Activated CD4-positive, alpha-beta T cell treated with anti-CD3 and anti-CD28 coated beads, Interleukin-2, Interleukin-6, amounts not matched to agents 100 ng/mL and 50 ng/mL, durations not matched to agents 16 hours and 8 hours (primary cell): ENCODE measurements around the gene ASPA.
"Not testable (repeated sequence)": the region's sequence is repeated elsewhere in the genome, so short reads cannot be mapped to it uniquely, and the experiment has no call there.

ENCODE experiments used
- DNase-seq: peaks from one replicate; pipeline ENCODE4 v3.0.0-alpha.2; 2020

Gene ASPA

GRCh38 chr17:3475812-3476610, at the start of gene ASPA:
ASPA (plus strand) TSS chr17:3475997; CDS start chr17:3476160, 163 bp downstream.
- DNase-seq: no peak

GRCh38 chr17:3433215-3433614, 42.6 kb upstream of the ASPA start:
- DNase-seq: peak; percentile 11

DNA sequence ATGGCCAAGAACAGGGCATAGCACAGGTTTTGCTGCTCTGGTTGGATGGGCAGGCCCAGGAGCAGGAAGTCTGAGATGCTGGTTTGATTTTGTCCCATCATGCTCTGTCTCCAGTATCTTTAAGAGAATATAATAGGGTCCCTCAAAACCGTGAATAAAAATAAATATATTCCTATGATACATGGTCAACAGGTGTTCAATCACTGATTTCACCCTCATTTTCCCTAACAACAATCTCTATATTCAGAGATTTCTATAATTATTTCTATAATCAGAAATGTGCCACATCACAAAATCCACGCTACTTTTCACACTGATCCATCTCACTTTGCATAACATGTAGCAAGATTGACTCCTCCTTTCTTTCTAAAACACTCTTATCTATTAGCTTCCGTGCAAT, 42.1 kb upstream of the ASPA start, which contains the start of gene OR1E2:
OR1E2 (minus strand) TSS at position 101 of the 400 bp plus-strand sequence; CDS start at position 101, 0 bp downstream.
- no peak for DNase-seq

GRCh38 chr17:3438368-3438767, 37.4 kb upstream of the ASPA start:
- DNase-seq: no peak

GRCh38 chr17:3440451-3440850, 35.3 kb upstream of the ASPA start:
- DNase-seq: no peak

DNA sequence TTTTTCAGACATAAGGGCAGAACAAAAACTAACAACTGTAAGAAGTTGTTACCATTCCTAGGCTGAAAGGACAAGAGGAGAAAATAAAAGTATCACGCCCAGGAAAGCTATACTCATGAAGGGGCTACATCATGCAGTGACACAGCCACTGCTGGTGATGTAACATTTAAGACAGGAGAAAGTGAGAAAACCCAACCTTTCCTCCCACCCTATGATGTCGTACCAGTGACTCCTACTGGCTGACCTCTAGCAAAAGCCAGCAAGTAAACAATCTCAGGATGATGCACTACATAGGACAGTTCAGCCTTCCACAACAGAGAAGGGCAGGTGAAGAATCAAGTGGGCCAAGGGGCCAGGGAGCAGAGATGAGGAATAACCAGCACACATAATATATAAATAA, 28.2 kb upstream of the ASPA start:
- DNase-seq: peak; percentile 17

DNA sequence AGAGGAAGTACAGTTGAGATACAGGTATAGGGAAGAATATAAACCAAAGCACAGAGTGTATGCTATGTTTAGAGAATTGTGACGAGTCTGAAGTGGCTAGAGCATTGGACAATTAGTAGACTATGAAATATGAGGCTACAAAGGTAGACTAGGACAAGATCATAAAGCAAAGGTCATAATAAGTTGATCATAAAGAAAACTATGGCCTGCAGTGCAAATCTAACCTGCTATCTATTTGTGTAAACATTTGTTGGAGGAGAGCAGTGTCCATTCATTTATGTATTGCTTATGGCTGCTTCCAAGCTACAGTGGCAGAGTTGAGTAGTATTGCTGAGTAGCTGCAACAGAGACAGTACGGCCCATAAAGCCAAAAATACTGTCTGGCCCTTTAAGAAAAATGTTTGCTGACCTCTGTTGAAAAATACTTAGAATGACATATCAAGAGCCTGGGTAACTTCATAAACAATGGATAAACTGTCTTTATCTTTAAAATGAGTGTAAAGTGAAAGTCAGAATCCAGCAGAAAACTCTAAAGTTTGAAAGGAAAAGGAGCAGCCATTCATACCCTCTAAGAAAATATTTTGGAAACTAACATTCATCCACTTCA, 27.6 kb upstream of the ASPA start:
- no peak for DNase-seq

- DNase-seq: not testable (repeated sequence)
Observed at GRCh38 chr17:3466355-3466754, 9.4 kb upstream of the ASPA start.

- DNase-seq: no peak
Observed at GRCh38 chr17:3469529-3469928, 6.3 kb upstream of the ASPA start.

DNA sequence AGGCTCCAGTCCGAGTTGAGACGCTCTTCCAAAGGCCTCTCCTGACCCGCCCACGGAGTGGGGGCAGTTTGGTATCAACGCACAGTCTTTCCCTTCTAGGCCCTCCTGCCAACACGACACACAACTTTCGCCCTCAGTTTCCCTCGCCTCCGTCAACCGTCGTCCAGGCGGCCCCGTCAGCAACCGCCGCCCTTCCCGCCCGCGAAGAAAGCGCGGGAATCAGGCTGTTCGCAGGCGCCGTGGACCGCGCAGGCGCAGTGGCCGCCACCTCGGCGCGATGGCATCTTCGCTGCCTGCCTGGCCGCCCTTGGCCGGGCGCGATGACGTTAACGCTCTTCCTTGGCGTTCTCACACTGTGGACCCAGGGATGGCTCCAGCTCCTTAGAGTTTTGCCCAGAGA, 4.2 kb upstream of the ASPA start, which contains the start of gene SPATA22:
SPATA22 (minus strand) TSS at position 221 of the 400 bp plus-strand sequence. CDS start 2,494 bp downstream, outside the sequence.
- DNase-seq: no peak

DNA sequence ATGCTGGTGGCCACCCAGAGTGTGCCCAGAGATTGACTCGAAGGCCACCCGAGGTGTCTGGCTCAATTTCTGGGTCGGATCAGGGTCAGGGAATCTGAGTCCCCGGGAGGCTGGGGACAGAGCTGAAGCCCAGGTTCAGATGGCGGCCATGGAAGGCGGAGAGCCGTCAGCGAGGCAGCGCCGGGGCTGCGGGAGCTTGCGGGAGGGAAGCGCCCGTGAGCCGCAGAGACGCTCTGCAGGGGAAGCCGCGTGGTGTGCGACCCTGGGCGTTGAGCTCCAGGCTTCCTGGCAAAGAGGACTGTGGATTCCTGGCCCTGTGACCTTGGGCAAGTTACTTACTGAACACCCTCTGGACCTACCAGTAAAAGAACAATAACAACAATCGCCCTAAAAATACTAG, 3.7 kb upstream of the ASPA start:
- no peak for DNase-seq

GRCh38 chr17:3474212-3474611, 1.6 kb upstream of the ASPA start:
- no peak for DNase-seq

- no peak for DNase-seq
Observed at GRCh38 chr17:3475251-3475685, 529 bp upstream of the ASPA start.

DNA sequence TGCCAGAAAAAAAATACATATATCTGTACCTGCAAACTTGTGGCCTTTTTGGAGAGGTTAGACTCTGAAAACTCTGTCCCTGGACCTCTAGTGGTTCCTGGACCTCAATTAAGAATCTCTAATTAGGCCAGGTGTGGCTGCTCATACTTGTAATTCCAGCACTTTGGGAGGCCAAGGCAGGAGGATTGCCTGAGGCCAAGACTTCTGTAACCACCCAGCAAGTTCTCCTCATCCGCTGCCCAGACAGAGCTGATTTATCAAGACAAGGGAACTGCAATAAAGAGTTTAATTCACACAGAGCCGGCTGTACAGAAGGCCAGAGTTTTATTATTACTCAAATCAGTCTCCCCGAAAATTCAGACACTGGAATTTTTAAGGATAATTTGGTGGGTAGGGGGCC, 4.2 kb downstream of the ASPA start:
- no peak for DNase-seq

DNA sequence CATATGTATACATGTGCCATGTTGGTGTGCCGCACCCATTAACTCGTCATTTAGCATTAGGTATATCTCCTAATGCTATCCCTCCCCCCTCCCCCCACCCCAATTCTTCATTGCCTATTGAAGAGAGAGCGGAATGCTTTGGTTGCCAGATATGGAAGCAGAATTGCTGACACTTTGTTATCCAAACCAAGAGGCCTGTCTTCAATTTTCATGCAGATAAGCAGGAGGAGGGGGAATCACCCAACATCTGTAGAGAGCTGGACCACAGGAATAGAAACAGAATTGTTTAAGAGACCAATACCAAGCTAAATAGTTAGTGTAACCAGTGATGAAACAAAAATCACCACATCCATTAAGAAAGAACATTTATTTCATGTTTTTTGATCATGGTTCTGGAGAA, 7.1 kb downstream of the ASPA start:
- no peak for DNase-seq

GRCh38 chr17:3485481-3486068, 9.8 kb downstream of the ASPA start:
- no peak for DNase-seq

- DNase-seq: no peak
Observed at GRCh38 chr17:3497101-3497500, 21.3 kb downstream of the ASPA start.

DNA sequence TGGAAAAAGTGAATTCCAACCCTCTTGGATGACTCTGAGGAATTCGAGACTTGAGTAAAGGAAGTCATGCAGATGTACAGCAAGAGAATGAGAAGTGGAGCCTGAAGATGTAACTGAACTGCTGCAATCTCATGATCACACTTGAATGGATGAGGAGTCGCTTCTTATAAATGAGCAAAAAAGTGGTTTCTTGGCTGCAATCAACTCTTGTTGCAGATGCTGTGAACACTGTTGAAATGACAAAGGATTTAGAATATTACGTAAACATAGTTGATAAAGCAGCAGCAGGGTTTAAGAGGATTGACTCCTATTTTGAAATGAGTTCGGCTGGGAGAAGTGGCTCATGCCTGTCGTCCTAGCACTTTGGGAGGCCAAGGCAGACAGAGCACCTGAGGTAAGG, 25.5 kb downstream of the ASPA start:
- no peak for DNase-seq

- DNase-seq: no peak
Observed at GRCh38 chr17:3502466-3502865, 26.7 kb downstream of the ASPA start.

DNA sequence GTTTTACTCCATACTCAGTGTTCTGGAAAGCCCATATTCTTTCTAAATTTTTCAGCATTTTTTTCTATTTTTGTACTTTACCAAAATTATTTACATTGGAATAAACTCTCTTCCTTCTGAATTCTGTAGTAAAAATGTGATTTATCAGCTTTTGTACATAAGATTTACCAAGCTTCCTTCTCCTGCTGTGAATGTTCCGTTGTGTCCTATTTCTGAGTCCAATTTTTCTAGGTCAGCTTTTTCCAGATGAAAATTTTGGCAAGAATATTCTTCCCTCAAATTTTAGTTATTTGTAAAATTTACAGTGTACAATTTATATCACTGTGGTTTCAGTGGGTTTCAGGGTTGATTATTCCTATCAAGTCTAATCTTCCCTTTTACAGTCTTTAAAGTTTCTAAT, 27.5 kb downstream of the ASPA start:
- DNase-seq: no peak

DNA sequence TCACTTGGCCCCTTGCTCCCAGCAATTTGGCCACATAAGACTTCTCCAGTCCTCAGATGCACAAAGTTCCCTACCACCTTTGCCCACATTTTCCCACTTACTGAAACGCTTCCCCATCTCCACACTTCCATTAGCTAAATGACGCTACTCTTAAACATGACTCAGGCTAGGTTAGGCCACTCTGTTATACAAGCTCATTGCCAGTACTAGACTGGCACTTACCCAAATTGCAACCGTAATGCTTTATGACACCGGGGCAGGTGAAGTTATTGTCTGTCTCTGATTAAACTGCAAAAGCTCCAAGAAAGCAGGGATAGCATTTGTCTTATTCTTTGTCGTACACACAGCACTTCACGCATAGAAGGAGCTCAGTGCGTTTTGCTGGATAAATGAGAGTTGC, 29.2 kb downstream of the ASPA start:
- DNase-seq: no peak

- no peak for DNase-seq
Observed at GRCh38 chr17:3506054-3506453, 30.3 kb downstream of the ASPA start.

GRCh38 chr17:3507071-3507470, 31.3 kb downstream of the ASPA start:
- DNase-seq: no peak

GRCh38 chr17:3507869-3508268, 32.1 kb downstream of the ASPA start:
- no peak for DNase-seq
